GM21447 (cell line): ENCODE results near the gene CAPN15.
"Not testable (repeated sequence)": the region's sequence is repeated elsewhere in the genome, so short reads cannot be mapped to it uniquely, and the experiment has no call there.

Source experiments
- ATAC-seq: cut with Tn5 transposase; IDR thresholded peaks from one replicate; pipeline ENCODE4 v1.9.1; 2021; ENCODE audit not compliant: unreplicated experiment

CAPN15 gene

DNA sequence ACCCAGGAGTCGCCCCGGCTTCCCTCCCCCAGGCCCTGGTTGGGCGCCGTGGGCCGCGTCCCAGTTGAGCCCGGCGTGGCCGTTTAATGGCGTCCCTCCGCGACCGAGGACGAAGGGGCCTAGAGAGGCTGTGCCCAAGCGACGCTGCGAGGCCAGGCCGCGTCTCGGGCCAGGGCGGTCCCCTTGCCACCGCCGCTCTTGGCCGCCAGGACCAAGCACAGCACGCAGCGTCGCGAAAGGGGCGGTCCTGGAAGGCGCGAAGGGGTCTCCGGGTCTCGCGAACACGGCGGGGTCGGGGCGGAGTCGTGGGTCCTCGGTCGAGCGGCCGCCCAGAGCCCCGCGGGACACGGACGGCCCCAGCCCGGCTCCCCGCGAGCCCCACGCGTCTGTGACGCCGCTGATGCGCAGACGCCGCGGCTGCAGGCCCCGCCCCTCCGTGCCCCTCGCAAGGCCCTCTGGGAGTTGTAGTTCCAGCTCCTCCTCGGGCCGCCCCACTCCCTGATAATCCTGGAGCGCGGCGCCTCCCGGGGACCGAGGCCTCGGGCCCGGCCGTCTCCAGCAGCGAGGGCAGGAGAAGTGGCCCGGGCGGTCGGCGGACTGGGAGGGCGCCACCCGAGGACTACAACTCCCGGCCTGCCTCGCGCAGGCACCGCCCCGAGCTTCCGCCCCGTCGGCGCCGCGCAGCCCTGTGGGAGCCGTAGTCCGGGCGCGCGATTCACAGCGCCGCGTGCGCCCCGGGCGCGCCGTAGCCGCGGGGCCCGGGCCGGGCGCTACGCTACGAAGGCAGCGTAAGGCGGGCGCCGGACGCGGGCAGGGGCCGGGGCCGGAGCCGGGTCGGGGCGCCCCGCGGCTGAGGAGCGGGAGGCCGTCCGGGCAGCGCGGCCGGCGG, at the start of gene CAPN15:
CAPN15 (plus strand) TSS at position 698 of the 889 bp plus-strand sequence. CDS start 19,127 bp downstream, outside the sequence.
- peak; percentile 53 for ATAC-seq

DNA sequence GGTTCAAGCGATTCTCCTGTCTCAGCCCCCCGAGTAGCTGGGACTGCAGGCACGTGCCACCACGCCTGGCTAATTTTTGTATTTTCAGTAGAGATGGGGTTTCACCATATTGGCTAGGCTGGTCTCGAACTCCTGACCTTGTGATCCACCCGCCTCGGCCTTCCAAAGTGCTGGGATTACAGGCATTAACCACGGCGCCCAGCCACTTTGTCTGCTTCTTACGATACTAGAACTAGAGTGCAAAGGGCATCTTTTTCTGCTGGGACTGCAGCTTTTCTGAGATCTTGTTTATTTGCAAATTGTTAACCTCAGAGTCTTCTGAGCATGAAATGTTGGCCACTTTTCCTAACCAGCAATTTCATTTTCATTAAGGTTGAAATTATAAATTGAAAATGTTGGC, 49.2 kb upstream of the CAPN15 start:
- not testable (repeated sequence) for ATAC-seq

DNA sequence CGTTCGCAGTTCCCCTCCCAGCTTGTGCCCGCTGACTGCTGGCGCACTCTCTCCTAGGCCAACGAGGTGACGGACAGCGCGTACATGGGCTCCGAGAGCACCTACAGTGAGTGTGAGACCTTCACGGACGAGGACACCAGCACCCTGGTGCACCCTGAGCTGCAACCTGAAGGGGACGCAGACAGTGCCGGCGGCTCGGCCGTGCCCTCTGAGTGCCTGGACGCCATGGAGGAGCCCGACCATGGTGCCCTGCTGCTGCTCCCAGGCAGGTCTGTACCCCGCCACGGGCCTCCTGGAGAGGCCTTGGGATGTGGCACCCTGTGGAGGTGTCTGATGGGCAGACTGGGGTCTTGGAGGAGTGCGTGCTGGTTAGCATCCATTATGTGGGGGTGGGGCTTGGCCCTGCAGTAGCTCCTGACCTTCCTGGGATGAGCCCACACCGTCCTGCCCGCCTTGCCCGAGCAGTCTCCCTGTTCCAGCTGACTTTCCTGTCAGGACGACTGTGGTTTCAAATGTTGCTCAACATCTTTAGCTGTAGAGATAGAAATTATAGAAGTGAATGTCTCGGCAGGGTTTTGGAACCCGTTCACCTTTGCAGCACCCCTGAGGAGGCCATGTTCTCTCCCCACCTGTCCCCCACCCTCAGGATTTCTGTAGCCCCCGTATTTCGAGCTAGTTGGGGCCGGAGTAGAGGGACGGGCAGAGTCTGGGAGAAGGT, 44.9 kb upstream of the CAPN15 start:
- ATAC-seq = no peak

DNA sequence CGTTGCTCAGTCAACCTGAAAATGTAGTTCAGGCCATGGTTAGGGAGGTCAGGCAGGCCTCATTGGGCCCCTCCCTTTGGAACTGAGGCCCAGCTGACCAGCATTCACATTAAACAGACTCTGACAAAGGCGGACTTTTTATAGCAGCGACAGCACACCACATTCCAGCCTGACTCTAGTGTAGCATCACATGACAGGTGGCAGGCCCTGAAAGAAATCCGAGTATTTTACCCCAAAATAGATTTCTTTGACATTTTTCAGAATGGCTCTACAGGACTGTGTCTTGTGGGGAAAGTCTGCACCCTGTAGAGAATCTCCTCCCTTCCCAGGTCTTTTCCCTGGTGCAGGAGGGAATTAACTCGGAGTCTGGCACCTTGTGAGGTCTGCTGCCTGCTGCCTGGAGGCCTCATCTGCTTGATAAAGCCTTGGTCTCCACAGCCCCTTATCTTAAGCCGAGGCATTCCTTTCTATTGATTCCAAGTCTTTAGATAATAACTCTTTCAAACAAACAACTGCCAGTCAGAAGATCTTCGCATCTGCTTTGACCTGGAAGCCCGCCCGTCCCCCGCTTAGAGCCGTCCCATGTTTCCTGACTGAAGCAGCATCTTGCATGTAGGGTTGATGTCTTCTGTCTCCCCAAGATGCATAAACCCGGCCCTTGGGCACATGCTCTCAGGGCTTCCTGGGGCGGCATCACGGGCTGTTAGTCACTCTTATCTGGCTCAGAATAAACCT, 44.0 kb upstream of the CAPN15 start:
- no peak for ATAC-seq

- no peak for ATAC-seq
Observed at GRCh38 chr16:489606-490005, 37.9 kb upstream of the CAPN15 start.

- ATAC-seq = no peak
Observed at GRCh38 chr16:490768-491167, 36.7 kb upstream of the CAPN15 start.

DNA sequence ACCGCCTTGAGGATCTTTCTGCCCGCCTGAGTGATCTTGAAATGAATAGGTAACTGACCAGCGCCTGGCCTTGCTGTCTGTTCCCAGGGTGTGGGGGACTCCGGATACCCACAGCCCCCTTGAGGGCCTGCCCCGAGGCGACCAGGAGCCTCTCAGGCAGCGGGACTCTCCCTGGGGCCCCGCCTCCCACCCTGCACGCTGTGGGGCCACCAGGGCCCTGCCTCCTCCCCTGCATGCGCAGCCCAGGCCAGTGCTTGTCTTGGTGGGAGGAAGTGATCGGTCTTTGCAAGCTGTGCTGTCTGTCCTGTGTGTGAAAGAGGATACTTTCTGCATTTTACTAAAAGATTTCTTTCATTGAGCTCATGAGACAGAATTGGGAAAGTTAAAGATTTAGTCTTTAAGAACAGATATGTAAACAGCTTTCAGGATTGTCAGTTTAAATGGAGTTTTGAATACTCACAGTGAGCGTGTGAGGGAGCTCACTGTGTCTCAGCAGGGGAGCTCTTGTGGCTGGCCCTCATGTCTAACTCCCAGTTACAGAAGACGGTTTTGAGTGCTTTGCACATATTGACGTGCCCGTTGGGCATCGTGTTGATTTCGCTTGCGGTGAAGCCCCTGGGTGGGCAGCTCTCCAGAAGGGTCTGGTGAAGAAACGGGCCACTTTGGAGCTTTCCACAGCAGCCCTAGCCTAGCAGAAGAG, 36.1 kb upstream of the CAPN15 start:
- no peak for ATAC-seq

DNA sequence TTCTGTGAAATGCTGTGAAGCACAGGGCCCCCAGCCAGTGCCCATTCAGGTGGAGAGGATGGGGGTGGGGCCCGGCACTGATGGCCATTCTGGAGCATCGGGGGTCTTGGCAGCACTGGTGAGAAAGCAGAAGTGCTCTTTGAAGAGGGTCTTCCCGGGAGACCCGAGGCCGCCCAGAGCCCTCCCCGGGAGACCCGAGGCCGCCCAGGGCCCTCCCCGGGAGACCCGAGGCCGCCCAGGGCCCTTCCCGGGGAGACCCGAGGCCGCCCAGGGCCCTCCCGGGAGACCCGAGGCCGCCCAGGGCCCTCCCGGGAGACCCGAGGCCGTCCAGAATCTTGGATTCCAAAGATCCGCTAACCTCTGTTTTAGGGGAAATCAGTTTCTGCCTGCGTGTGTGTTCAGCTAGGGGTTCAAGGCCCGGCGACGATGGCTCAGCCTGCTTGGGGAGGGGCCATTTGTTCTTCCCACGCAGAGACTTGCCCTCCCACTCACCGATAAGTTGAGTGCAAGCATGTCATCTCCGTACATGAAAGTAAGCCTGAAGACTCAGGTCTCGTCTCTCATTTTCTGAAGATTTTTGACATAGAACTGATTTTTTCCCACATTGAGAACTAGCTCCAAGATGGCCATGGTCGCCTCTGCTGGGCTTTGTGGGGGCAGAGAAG, 35.2 kb upstream of the CAPN15 start:
- no peak for ATAC-seq

DNA sequence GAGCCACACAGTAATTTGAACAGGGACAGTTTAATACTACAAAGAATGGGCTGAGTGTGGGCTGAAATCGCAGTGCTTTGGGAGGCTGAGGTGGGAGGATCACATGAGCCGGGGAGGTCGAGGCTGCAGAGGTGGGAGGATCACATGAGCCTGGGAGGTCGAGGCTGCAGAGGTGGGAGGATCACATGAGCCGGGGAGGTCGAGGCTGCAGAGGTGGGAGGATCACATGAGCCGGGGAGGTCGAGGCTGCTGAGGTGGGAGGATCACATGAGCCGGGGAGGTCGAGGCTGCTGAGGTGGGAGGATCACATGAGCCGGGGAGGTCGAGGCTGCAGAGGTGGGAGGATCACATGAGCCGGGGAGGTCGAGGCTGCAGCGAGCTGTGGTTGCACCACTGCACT, 32.8 kb upstream of the CAPN15 start:
- not testable (repeated sequence) for ATAC-seq

GRCh38 chr16:495127-495748, 32.3 kb upstream of the CAPN15 start:
- ATAC-seq = no peak

GRCh38 chr16:496097-496886, 31.2 kb upstream of the CAPN15 start:
- no peak for ATAC-seq

DNA sequence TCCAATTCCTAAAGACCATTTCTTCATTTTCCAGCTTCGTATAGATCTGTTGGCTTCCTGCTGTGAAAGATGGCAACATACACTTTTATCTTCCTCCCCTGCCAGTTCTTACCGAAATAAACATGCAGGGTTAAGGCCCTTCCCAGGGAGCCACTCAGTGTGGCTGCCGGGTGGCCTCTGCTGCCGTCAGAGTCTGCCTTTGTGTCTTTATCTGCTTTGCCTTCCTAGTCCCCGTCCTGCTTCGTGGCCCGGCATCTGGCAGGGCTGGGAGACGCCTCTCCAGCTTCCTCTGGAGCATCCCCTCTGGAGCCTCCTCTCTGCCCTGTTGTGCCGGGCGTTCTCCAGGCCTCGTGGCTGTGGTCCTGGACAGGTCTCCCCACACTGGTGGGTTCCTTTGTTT, 30.3 kb upstream of the CAPN15 start:
- ATAC-seq = no peak

- no peak for ATAC-seq
Observed at GRCh38 chr16:499924-500323, 27.6 kb upstream of the CAPN15 start.

GRCh38 chr16:500709-501108, 26.8 kb upstream of the CAPN15 start:
- ATAC-seq = no peak

DNA sequence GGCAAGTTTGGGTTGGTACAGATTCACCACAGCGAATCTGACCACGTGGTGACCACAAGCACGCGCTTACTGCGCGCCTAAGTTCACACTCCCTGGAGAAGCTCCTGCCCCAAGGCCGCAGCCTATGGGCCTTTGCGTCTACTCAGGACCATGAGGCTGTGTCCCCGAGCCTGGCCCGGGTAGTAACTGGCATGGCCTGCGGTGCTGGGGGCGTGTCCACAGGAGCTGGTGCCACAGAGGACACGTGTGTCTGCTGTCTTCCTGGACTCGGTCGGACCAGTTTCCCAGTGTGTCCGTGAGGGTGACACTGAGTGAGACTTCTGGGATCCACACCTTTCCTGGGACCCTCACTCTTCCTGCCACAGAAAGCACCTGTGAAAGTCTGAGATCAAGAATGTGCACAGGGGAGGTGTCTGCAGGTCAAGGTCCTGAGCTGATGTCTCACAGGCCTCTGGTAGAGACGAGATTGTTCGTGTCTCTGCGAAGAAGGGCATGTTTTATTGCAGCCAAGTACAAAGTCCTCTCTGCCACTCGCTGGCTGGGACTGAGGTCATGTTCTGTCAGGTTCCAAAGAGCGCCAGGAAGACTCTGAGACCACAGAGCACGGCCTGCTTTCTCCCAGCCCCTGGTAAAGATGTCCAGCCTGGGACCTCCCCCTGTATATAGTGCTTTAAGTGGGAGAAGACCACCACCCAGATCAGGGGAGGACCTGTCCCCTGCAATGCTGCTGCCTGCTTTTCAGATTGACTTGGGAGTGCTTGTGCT, 25.2 kb upstream of the CAPN15 start:
- ATAC-seq = no peak

GRCh38 chr16:503150-504071, 24.1 kb upstream of the CAPN15 start:
- no peak for ATAC-seq

GRCh38 chr16:505479-506245, 21.9 kb upstream of the CAPN15 start:
- no peak for ATAC-seq
